Measurements from ENCODE around the gene ORC3.

ORC3 gene

DNA sequence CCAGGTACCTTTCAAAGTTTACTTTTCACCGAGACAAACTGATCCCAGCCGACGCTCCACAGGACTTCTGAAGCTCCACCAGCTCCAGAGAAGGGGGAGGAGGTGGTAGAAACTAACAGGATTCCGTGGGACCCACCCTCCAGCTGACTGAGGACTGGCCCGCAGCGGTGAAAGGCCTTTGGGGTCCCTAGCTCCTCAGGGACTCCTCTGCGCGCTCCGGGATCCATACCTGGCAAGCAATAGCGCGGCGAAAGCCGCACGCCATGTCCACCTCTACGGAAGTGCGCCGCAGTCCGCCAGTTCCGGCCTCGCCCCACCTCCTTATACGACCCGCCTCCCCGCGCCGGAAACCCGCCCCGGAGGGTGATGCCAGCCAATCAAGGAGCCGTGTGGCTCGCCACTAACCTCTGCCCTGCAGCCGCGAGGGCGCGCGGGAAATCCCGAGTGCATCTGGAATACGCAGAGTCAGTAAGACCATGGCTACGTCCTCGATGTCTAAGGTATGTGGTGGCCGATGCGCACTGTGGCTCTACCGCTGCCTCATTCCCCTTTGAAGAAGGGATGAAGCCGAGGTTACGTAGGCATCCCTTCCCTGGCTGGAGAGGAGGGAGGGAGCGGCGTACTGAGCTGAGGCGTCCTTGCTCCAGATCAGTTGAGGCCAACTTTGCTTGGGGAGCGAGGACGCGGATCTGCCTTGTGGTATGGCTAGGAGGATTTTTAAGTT is at the start of gene ORC3, which contains the start of gene RARS2:
Gene ORC3, plus strand, starts transcription at position 443 of the 724 bp plus-strand sequence. Its CDS starts 34 bp downstream, at position 477.
Gene RARS2, minus strand, starts transcription at position 295 of the 724 bp plus-strand sequence. Its CDS starts 30 bp downstream, at position 265.
- peak; percentile 96 for DNase-seq

DNA sequence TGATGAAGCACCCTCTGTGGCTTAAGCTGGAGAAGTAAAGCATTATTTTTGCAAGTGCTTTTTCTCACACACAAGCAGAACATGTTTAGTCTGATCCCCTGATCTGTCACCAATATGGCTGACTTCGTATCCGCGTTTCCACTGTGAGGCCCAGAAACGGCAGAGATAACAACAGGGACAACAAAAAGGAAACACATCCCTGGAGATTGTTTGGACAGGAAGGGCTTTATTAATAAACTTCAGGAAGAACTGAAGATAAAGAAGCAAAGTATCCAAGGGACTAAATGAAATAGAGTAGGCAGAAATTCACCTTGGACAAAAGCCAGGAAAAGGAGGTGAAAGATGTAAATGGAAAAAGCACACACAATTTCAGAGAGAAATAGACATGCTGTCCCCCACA is 49.4 kb upstream of the ORC3 start:
- no peak for DNase-seq

DNA sequence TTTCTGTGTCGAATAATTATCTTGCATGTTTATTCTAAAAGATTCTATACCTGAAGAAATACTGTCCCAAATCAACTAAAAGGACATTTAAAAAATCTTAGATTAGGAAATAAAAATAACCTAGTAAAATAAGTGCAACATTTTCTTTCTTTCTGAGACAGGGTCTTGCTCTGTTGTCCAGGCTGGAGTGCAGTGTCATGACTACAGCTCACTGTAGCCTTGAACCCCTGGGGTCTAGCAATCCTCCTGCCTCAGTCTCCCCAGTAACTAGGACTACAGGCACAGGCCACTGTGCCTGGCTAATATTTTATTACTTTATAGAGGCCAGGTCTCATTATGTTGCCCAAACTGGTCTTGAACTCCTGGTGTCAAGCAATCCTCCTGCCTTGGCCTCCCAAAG is 48.9 kb upstream of the ORC3 start:
- DNase-seq: no peak

DNA sequence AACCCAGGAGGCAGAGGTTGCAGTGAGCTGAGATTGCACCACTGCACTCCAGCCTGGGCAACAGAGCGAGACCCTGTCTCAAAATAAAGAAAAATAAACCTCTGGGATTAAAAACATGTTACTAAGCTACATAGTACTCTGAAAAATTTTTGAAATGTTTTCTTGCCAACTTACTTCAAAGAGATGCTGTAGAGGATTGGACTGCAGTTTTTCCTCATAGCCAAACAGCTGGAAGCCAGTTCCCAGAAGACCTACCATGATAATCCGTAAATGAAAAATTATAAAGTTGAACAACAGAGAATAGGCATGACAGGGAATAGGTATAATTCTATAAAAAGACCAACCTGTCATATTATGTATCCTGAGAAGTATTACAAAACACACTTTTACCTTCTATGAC is 48.2 kb upstream of the ORC3 start:
- no peak for DNase-seq

- DNase-seq: no peak
Measured at GRCh38 chr6:87543696-87544473, 46.0 kb upstream of the ORC3 start.

DNA sequence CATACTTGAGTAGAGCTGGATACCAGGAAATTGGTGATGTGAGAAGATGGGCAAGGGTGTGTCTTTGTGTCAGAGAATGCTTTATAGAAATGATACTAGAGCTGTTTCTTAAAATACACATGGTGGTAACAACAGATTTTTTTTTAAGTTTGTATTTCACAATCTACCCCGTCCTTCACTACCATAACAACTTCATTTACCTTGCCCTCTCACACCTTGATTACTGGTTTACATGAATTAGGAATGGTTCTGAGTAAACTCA is 45.5 kb upstream of the ORC3 start:
- DNase-seq: no peak

DNA sequence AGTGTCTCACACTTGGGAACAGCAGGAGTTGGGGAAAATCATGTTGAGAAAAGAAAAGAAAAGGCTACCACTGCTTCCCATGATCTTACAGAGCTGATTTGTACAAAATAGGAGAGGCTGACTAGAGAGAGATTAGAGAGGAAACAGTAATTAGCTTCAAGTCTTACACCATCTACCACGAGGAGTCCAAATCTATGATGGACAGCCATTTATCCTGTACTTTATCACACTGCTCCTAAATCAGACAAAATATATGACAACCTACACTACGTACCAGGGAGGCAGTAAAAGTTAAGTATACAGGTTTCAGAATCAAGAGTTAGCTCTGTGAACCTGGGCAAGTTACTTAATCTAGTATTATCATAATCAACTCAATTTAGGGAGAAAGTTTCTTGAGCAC is 38.1 kb upstream of the ORC3 start:
- DNase-seq: no peak

- no peak for DNase-seq
Measured at GRCh38 chr6:87553159-87553765, 36.7 kb upstream of the ORC3 start.

DNA sequence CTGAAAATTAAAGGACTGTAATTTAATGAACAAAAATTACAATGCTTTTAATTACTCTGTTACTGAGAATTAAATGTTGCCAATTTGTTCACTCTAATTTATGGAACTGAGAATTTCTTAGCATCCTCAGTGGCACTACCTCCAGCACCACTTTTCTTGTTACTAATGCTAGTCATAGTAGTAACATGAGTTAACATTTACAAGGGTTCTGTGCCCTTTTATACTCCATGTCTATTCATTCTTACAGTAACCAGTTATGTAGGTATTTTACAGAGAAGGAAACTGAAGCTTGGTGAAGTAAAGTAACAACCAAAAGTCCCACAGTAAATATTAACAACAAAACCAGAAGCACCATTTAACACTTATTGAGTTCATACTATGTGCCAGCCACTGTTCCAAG is 34.4 kb upstream of the ORC3 start:
- no peak for DNase-seq

GRCh38 chr6:87558446-87558845 is 31.5 kb upstream of the ORC3 start:
- DNase-seq: no peak

DNA sequence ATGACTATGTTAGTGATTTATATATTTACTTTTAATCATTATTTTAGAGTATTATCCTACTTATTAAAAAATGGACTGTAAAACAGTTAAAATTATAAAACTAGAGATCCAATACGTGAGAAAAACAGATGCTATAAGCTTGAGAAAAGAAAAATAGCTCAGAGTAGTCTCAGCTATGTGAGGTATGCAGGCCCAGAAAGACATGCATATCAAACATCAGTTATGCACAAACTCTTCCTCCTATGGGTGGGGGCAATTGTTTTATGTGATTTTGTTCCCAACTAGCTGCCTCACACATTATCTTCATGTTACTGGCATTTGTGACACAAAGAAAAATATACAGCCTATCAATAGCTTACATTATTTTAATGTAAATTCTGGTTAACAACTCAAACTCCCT is 28.9 kb upstream of the ORC3 start:
- no peak for DNase-seq

DNA sequence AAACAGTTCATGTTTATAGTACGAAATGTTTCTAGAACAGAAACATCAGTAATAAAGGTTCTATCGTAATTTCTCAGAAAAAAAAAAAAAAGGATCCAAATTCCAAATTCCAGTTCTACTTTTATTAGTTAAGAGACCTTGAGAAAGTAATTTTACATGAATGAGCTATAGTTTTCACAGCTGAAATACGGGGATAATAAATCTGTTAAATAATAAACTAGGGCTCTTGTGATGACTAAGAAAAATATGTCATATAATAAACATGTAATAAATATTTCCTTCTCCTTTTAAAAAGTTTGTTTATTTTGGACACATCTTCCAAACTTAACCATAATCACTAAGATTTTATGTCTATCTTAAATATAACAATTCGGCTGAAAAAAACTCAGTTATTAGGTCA is 17.9 kb upstream of the ORC3 start:
- DNase-seq: no peak

- DNase-seq: no peak
Measured at GRCh38 chr6:87572883-87573282, 17.1 kb upstream of the ORC3 start.

GRCh38 chr6:87573307-87574024 is 16.5 kb upstream of the ORC3 start:
- no peak for DNase-seq

DNA sequence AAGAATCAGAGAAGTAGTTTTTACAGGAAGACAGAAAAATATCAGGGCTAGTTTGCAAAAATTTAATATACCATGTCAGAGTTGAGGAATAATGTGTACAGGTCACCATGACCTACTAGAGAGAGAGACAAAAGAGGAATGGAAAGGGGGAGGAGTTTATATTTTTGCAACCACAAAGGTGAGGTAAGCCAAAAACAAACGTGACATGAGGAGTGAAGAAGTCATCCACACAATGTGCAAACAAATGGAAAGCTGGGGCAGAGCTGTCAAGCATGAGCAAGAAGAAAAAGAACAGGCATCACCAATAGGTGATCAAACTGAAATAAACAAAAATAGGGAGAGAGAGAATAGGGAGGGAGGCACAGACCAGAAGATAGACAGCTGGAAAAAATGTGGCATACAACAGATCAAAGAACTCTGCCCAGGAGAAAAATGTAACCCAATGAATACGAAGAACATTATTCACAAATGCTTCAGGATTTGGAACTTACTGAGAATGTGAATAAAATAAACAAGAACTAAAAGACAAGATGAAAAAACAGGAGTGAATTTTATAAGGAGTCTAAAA is 15.6 kb upstream of the ORC3 start:
- DNase-seq: no peak

DNA sequence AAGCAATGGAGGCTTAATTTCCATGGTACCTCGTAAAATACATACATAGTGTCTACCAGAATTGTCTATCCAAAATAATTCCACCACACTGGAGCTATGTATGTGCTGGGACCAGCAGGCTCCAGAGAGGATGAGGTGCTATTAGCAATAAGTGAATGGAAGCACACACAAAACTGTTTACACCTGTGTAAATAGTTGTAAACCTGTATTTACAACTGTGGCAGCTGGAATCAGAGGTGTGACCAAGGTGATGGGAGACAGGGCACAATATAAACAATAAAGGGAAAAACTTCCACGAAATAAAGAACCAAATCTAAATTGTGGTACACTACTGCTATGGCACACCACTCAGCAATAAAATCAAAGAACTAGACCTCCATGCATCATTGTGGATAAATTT is 14.5 kb upstream of the ORC3 start:
- DNase-seq: no peak

DNA sequence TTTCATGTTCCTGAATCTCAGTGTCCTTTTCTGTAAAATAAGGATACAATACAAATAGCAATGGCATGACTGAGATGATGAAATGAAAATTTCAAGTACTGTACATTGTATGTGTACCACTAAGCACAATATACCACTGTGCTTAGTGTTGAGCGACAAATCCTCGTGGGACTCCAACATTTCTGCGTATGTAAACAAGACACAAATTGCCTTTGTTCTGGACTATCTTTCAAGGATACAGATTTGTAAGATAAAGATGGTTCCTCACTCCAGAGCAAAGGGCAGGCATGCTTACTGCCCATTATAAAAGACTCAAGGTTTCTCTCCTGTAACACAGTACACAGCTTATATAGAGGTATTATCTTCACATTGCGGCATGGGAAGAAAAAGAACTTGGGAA is 6.1 kb upstream of the ORC3 start:
- no peak for DNase-seq

DNA sequence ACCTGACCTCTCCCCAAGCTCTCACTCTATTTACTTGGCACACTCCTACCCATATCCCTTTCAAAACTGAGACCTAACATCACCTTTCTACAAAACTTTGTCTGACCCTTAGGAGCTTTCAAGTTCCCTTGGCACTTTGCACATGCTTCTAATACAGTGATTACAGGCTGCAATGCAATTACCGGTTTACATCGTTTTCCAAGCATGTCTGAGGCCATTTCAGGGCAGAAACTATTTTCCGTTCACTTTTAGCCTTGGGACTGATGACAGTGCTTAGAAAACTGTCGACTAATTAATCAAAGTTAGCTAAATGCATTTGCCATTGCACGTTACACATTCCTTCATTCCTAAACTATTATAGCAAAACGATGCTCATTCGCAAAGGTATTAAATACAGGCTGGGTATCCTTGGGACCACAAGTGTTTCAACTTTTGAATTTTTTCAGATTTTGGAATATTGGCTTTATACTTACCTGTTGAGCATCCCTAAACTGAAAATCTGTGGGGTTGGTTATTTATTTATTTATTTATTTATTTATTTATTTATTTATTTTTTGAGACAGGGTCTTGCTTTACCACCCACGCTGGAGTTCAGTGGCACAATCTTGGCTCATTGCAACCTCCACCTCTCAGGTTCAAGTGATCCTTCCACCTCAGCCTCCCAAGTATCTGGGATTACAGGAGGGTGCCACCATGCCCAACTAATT is 3.4 kb upstream of the ORC3 start:
- DNase-seq: no peak

GRCh38 chr6:87588756-87589407 is 1.1 kb upstream of the ORC3 start:
- no peak for DNase-seq

GRCh38 chr6:87590417-87590880 is 514 bp downstream of the ORC3 start:
- no peak for DNase-seq

GRCh38 chr6:87590990-87591389 is 1.1 kb downstream of the ORC3 start:
- no peak for DNase-seq

- DNase-seq: no peak
Measured at GRCh38 chr6:87600576-87600975, 10.6 kb downstream of the ORC3 start.
